Measurements from ENCODE around the gene PCDH19. TPM values are rescaled to one million over a fixed set of nuclear protein-coding genes. Genes with fewer than 3 reads are reported as not detected.
A peak's percentile ranks its signal among the peaks of the same experiment; 100 is the strongest.
"Not testable (repeated sequence)": the region's sequence is repeated elsewhere in the genome, so short reads cannot be mapped to it uniquely, and the experiment has no call there.

The PCDH19 gene
- total and polyA plus RNA-seq, 12 donors, result 0.07 to 0.35 (median 0.14) TPM; not detected in 1

GRCh38 chrX:100445593-100445992 lies 35.5 kb upstream of the PCDH19 start:
- no peaks in the 10 kb centered on the region for H3K36me3 ChIP-seq (replicated peaks in 1 of 2)
- H3K27me3 ChIP-seq, result peaks cover 16% of the 10 kb centered on the region
- H3K27ac ChIP-seq, result no peak overlapping the region
- TF ChIP-seq POLR2A (IDR thresholded peaks at IDR 0.05) (no peak), CTCF (IDR thresholded peaks at IDR 0.05) (no peak)
- no peaks in the 10 kb centered on the region for H3K9me3 ChIP-seq (replicated peaks in 1 of 3)
- no peak for DNase-seq
- H3K4me1 ChIP-seq (replicated peaks in 1 of 2), result no peaks in the 10 kb centered on the region
- no peak overlapping the region for H3K4me3 ChIP-seq
- intact Hi-C loops (cut with DNase I), result no loop called here

GRCh38 chrX:100441321-100441720 lies 31.2 kb upstream of the PCDH19 start:
- H3K9me3 ChIP-seq (replicated peaks in 1 of 3); H3K27me3 ChIP-seq; H3K27ac ChIP-seq; H3K4me1 ChIP-seq (replicated peaks in 1 of 2); H3K36me3 ChIP-seq (replicated peaks in 1 of 2); H3K4me3 ChIP-seq; intact Hi-C loops (cut with DNase I): not testable (repeated sequence)
- peak in 1 of 7 donors; percentile 1 for DNase-seq
- 66 to 72% (median 70%) methylated on average over 7 of the region's 7 CpGs for WGBS, 4 donors

- no peak overlapping the region for H3K4me3 ChIP-seq
- TF ChIP-seq POLR2A (IDR thresholded peaks at IDR 0.05), result no peak
- no peak for TF ChIP-seq CTCF (IDR thresholded peaks at IDR 0.05)
- H3K27me3 ChIP-seq, result peaks cover 9% of the 10 kb centered on the region
- intact Hi-C loops (cut with DNase I), result no loop called here
- DNase-seq, result no peak
- 67 to 87% (median 77%) methylated on average over 2 of the region's 2 CpGs for WGBS, 4 donors
- no peaks in the 10 kb centered on the region for H3K9me3 ChIP-seq (replicated peaks in 1 of 3)
- H3K27ac ChIP-seq, result no peak overlapping the region
- H3K4me1 ChIP-seq (replicated peaks in 1 of 2), result no peaks in the 10 kb centered on the region
- no peaks in the 10 kb centered on the region for H3K36me3 ChIP-seq (replicated peaks in 1 of 2)
These were observed 29.9 kb upstream of the PCDH19 start for GRCh38 chrX:100440006-100440405.

- no peaks in the 10 kb centered on the region for H3K4me1 ChIP-seq (replicated peaks in 1 of 2)
- DNase-seq, result no peak
- TF ChIP-seq POLR2A (IDR thresholded peaks at IDR 0.05), result no peak
- TF ChIP-seq CTCF (IDR thresholded peaks at IDR 0.05), result no peak
- H3K36me3 ChIP-seq (replicated peaks in 1 of 2), result no peaks in the 10 kb centered on the region
- intact Hi-C loops (cut with DNase I), result no loop called here
- no peaks in the 10 kb centered on the region for H3K9me3 ChIP-seq (replicated peaks in 1 of 3)
- H3K27me3 ChIP-seq, result no peaks in the 10 kb centered on the region
- H3K4me3 ChIP-seq, result no peak overlapping the region
- no peak overlapping the region for H3K27ac ChIP-seq
These were observed 25.7 kb upstream of the PCDH19 start for GRCh38 chrX:100435726-100436125.

- no peaks in the 10 kb centered on the region for H3K36me3 ChIP-seq (replicated peaks in 1 of 2)
- no peak overlapping the region for H3K27ac ChIP-seq
- 44 to 72% (median 68%) methylated on average over 3 to 4 of the region's 4 CpGs for WGBS, 4 donors
- no peak overlapping the region for H3K4me3 ChIP-seq
- no peaks in the 10 kb centered on the region for H3K4me1 ChIP-seq (replicated peaks in 1 of 2)
- DNase-seq, result no peak
- H3K27me3 ChIP-seq, result peaks cover 22% of the 10 kb centered on the region
- H3K9me3 ChIP-seq (replicated peaks in 1 of 3), result no peaks in the 10 kb centered on the region
- intact Hi-C loops (cut with DNase I), result no loop called here
- TF ChIP-seq POLR2A (IDR thresholded peaks at IDR 0.05), result no peak
- no peak for TF ChIP-seq CTCF (IDR thresholded peaks at IDR 0.05)
These were observed 13.9 kb upstream of the PCDH19 start for GRCh38 chrX:100424012-100424411.

Data from adrenal gland (tissue), 12 donors.